A673 (cell line): ENCODE results near the gene TMEM121. TPM values are rescaled to one million over a fixed set of nuclear protein-coding genes. Genes with fewer than 3 reads are reported as not detected.

Experiments
- BruUV-seq: library from RNA; stranded (reverse); fragments of 400-500 nt; replicated peaks from 2 replicates; lab custom pipeline; 2021; lab: Mats Ljungman, UMichigan
- CTCF ChIA-PET: fragments of 300-600 bp; sonication (Branson Sonifier 250); formaldehyde crosslinking; loops from one replicate; lab custom pipeline; 2022; ENCODE audit warnings: antibody characterized with exemption; lab: Charles Lee
- POLR2A ChIA-PET: fragments of 300-600 bp; sonication (Branson Sonifier 250); formaldehyde crosslinking; loops from one replicate; lab custom pipeline; 2022; ENCODE audit warnings: antibody characterized with exemption; ENCODE audit not compliant: low non-redundant PET; lab: Charles Lee
- DNase-seq: peaks from one replicate; pipeline ENCODE4 v3.0.0-alpha.2; 2015; ENCODE audit warnings: low spot score
- H3K27ac ChIP-seq: fragments of 200-600 bp; sonication (generic); 2 replicates; pipeline ENCODE4 v1.5.1; 2016; ENCODE audit warnings: mixed run types, low read depth, mild to moderate bottlenecking, mixed read lengths, antibody characterized with exemption, low read length; ENCODE audit not compliant: poor library complexity, severe bottlenecking
- H3K27me3 ChIP-seq: fragments of 200-600 bp; sonication (generic); replicated peaks from 2 replicates; pipeline ENCODE4 v1.6.1; 2017; ENCODE audit warnings: mixed run types, low read depth, mild to moderate bottlenecking, mixed read lengths, antibody characterized with exemption, low read length; ENCODE audit not compliant: insufficient read depth, poor library complexity
- H3K36me3 ChIP-seq: fragments of 200-600 bp; sonication (generic); 2 replicates; pipeline ENCODE4 v1.6.1; 2016; ENCODE audit warnings: mixed run types, mild to moderate bottlenecking, mixed read lengths, antibody characterized with exemption, low read length; ENCODE audit not compliant: insufficient read depth, poor library complexity, severe bottlenecking
- H3K4me1 ChIP-seq: fragments of 200-600 bp; sonication (generic); 2 replicates; pipeline ENCODE4 v1.6.1; 2017; ENCODE audit warnings: mixed run types, mild to moderate bottlenecking, mixed read lengths, antibody characterized with exemption, low read length; ENCODE audit not compliant: insufficient read depth, poor library complexity, severe bottlenecking
- H3K4me3 ChIP-seq: fragments of 200-600 bp; sonication (generic); 2 replicates; pipeline ENCODE4 v1.5.1; 2016; ENCODE audit warnings: low read depth, mixed run types, mild to moderate bottlenecking, mixed read lengths, low read length; ENCODE audit not compliant: poor library complexity, severe bottlenecking
- H3K9me3 ChIP-seq: fragments of 200-600 bp; sonication (generic); 2 replicates; pipeline ENCODE4 v1.6.1; 2016; ENCODE audit warnings: mixed run types, low read depth, mild to moderate bottlenecking, mixed read lengths, antibody characterized with exemption, low read length; ENCODE audit not compliant: poor library complexity, severe bottlenecking
- EZH2 ChIP-seq: fragments of 200-600 bp; sonication (generic); IDR thresholded peaks from 2 replicates; pipeline ENCODE4 v1.6.1; 2017; ENCODE audit warnings: borderline replicate concordance, low read depth, mild to moderate bottlenecking, mixed read lengths, antibody characterized with exemption, low read length; ENCODE audit not compliant: poor library complexity, severe bottlenecking
- intact Hi-C: fragments of 100-400 bp; cut with micrococcal nuclease; formaldehyde crosslinking; loops from one replicate; pipeline ENCODE4 v1.10.0; 2022; ENCODE audit not compliant: unreplicated experiment
- total RNA-seq: library from RNA; stranded (reverse); gene quantifications from 2 replicates; pipeline ENCODE4 v1.2.3, GENCODE V29; 2021
- TF ChIP-seq, protein P1 (sequence below): fragments of 300-800, 200-600 bp; sonication (generic); conservative IDR thresholded peaks from 2 replicates; pipeline ENCODE4 v1.5.1; 2017; ENCODE audit warnings: low read depth, mild to moderate bottlenecking, antibody characterized with exemption, low read length, moderate library complexity, mixed read lengths

Gene TMEM121
- total RNA-seq, 1 experiment from 2014 or later, result 3.1 TPM

DNA sequence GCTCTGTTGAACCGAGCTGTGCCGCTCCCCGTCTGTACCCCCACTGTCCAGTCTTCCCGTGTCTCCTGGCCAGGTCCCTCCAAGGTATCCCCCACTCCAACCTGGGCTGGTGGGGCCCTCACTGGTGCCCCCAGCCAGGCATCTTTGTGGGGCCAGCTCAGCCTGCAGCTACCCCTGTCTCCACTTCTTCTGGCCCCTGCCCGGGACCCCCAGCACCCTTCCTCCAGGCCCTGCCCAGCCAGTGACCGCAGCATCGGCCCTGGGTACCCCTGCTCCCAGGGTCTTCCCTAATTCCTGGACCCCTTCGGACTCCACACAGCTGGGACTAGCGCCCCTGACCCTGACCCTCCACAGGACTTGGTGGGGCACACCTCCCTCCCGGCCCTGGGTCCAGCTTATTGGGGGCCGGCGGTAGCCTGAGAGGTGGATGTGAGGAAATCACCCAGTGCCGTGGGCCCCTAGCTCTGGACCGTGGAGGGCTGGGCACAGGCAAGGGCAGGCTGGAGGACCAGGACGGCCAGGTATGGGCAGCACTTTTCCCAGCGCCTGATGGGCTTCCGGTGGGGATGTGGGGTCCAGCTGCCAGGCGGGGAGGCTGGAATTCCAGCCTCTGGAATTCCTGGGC, 43.8 kb upstream of the TMEM121 start:
- no peak for DNase-seq
- intact Hi-C loops, result no loop called here
- no peaks in the 10 kb centered on the region for H3K27me3 ChIP-seq
- TF ChIP-seq, protein P1, sequence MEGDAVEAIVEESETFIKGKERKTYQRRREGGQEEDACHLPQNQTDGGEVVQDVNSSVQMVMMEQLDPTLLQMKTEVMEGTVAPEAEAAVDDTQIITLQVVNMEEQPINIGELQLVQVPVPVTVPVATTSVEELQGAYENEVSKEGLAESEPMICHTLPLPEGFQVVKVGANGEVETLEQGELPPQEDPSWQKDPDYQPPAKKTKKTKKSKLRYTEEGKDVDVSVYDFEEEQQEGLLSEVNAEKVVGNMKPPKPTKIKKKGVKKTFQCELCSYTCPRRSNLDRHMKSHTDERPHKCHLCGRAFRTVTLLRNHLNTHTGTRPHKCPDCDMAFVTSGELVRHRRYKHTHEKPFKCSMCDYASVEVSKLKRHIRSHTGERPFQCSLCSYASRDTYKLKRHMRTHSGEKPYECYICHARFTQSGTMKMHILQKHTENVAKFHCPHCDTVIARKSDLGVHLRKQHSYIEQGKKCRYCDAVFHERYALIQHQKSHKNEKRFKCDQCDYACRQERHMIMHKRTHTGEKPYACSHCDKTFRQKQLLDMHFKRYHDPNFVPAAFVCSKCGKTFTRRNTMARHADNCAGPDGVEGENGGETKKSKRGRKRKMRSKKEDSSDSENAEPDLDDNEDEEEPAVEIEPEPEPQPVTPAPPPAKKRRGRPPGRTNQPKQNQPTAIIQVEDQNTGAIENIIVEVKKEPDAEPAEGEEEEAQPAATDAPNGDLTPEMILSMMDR, result no peak
- no peak overlapping the region for H3K4me3 ChIP-seq
- H3K4me1 ChIP-seq, result peaks cover 36% of the 10 kb centered on the region
- ChIA-PET CTCF (no interaction called here), POLR2A (interaction anchor here (0.7 kb wide), 1 partner anchor 9 kb away, joined by 4 read pairs; no protein-coding TSS in a partner anchor)
- H3K36me3 ChIP-seq, result peaks cover 4% of the 10 kb centered on the region
- BruUV-seq, result no TSS peak
- no peaks in the 10 kb centered on the region for H3K9me3 ChIP-seq
- H3K27ac ChIP-seq, result peak overlapping the region; percentile 91

DNA sequence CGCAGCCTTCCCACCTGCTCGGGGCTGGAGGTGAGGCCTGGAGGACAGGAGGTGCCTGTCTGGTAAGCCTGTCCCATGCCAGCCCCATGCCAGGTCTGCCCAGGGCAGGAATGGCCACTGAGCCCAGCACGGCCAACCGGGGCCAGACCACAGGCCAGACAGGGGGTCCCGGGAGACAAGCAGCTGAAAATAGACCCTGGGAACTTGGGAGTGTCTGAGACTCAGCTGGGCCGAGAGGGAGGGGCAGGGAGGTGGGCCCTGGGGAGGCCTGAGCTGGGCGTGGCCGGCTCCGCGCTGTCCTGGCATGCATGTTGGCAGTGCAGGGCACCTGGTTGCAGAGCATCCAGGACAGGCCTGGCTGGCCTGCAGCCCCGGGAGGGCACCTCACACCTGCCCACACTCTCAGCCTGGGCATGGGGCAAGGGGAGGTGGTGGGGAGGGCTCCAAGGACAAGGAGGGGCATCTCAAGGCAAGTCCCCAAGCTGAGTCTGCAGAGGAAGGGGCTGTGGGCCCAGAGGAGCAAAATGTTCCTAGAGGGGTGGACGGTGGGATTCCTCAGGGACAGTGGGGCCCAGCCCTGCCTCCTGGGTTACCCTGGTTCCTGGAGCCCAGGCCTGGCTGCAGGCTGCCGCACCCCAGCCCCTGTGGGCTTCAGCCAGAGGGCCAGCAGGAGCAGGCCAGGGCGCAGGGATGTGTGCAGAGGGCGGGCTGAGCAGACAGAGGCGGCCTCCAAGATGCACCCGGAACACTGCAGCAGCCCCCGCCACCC, 42.9 kb upstream of the TMEM121 start:
- DNase-seq, result no peak
- intact Hi-C loops, result no loop called here
- Histone ChIP-seq H3K4me1 (peaks cover 39% of the 10 kb centered on the region), H3K27me3 (no peaks in the 10 kb centered on the region), H3K9me3 (no peaks in the 10 kb centered on the region), H3K4me3 (no peak overlapping the region), H3K27ac (peak overlapping the region; percentile 37), H3K36me3 (peaks cover 4% of the 10 kb centered on the region)
- no TSS peak for BruUV-seq
- TF ChIP-seq, protein P1, result no peak
- no peak for TF ChIP-seq EZH2
- CTCF ChIA-PET, result no interaction called here
- POLR2A ChIA-PET, result interaction anchor here (0.7 kb wide), 1 partner anchor 8 kb away, joined by 4 read pairs; no protein-coding TSS in a partner anchor

DNA sequence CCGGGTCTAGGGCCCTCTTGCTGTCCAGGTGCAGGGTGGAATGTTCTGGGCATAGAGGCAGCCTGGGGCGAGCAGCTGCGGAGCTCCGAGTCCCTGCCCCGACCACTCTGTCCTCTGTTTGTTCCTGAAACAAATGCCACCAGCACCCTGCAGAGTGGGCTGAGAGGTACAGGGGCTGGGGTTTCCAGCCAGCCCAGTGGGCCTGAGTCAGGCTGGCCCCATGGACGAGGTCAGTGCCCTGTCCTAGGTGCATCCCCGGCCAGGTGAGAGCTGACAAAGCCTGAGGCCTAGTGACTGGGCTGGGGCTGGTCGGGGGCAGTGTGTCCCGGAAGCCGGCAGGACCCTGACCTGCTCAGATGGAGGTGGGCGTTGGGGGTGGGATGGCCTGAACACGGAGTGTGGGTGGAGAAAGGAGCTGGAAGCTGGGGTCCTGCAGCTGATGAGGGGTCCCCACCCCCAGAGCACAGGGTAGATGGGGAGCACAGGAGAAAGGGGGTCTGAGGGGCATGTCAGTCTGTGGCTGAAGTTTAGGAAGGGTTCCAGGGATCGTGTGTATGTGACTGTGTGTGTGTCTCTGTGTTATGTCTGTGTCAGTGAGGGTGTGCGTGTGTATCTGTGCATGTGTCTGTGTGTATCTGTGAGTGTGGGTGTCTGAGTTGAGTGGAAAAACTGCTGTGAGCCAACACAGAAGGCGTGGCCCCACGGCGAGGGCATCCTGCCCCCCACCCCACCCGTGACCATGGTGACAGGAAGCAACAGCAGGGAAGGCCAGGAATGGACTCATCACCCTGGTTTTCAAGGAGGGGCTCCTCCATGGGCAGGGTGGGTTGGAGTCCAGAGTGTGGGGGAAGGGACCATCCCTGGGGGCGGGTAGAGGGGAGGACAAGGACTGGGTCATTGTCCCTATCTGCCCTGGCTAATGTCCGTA, 42.0 kb upstream of the TMEM121 start:
- peaks cover 44% of the 10 kb centered on the region for H3K4me1 ChIP-seq
- intact Hi-C loops, result no loop called here
- no peak overlapping the region for H3K4me3 ChIP-seq
- DNase-seq, result no peak
- H3K27ac ChIP-seq, result no peak overlapping the region
- H3K27me3 ChIP-seq, result no peaks in the 10 kb centered on the region
- H3K36me3 ChIP-seq, result peaks cover 3% of the 10 kb centered on the region
- ChIA-PET CTCF (no interaction called here), POLR2A (no interaction called here)
- BruUV-seq, result no TSS peak
- no peaks in the 10 kb centered on the region for H3K9me3 ChIP-seq
- no peak for TF ChIP-seq EZH2
- TF ChIP-seq, protein P1, result no peak
